GM18909 (cell line): ENCODE results near the gene SDK2.
"Not testable (repeated sequence)": the region's sequence is repeated elsewhere in the genome, so short reads cannot be mapped to it uniquely, and the experiment has no call there.

ENCODE experiments used
- ATAC-seq: cut with Tn5 transposase; IDR thresholded peaks from one replicate; pipeline ENCODE4 v1.9.1; 2021; ENCODE audit warnings: mild to moderate bottlenecking; ENCODE audit not compliant: unreplicated experiment, poor library complexity

SDK2 gene

GRCh38 chr17:73342050-73342522, 302.2 kb downstream of the SDK2 start:
- ATAC-seq, result no peak

- ATAC-seq, result no peak
Measured at GRCh38 chr17:73341350-73342049, 302.7 kb downstream of the SDK2 start.

GRCh38 chr17:73340093-73340596, 304.1 kb downstream of the SDK2 start:
- no peak for ATAC-seq

GRCh38 chr17:73338566-73339197, 305.6 kb downstream of the SDK2 start:
- ATAC-seq, result no peak

GRCh38 chr17:73338050-73338521, 306.2 kb downstream of the SDK2 start:
- ATAC-seq, result no peak

- no peak for ATAC-seq
Measured at GRCh38 chr17:73337330-73337710, 306.9 kb downstream of the SDK2 start.

- no peak for ATAC-seq
Measured at GRCh38 chr17:73336408-73337329, 307.6 kb downstream of the SDK2 start.

- ATAC-seq, result no peak
Measured at GRCh38 chr17:73335591-73336407, 308.4 kb downstream of the SDK2 start.

- ATAC-seq, result no peak
Measured at GRCh38 chr17:73334771-73335513, 309.3 kb downstream of the SDK2 start.

GRCh38 chr17:73333445-73333844, 310.8 kb downstream of the SDK2 start:
- ATAC-seq, result not testable (repeated sequence)

GRCh38 chr17:73331060-73331459, 313.2 kb downstream of the SDK2 start:
- no peak for ATAC-seq

- no peak for ATAC-seq
Measured at GRCh38 chr17:73327676-73328075, 316.6 kb downstream of the SDK2 start.

GRCh38 chr17:73325527-73325842, 318.8 kb downstream of the SDK2 start:
- no peak for ATAC-seq

- no peak for ATAC-seq
Measured at GRCh38 chr17:73324711-73325526, 319.3 kb downstream of the SDK2 start.

- no peak for ATAC-seq
Measured at GRCh38 chr17:73324160-73324475, 320.1 kb downstream of the SDK2 start.

GRCh38 chr17:73323409-73324159, 320.7 kb downstream of the SDK2 start:
- ATAC-seq, result no peak

GRCh38 chr17:73320601-73321264, 323.5 kb downstream of the SDK2 start:
- no peak for ATAC-seq
